Measurements from ENCODE around the gene AR. TPM values are rescaled to one million over a fixed set of nuclear protein-coding genes. Genes with fewer than 3 reads are reported as not detected.

Gene AR
- total and polyA plus RNA-seq, 9 of the 15 experiments (the other 6 are each of a cell fraction or from before 2014, with no cell fraction given): 0.01 to 0.04 (median 0.01) TPM; not detected in 6

DNA sequence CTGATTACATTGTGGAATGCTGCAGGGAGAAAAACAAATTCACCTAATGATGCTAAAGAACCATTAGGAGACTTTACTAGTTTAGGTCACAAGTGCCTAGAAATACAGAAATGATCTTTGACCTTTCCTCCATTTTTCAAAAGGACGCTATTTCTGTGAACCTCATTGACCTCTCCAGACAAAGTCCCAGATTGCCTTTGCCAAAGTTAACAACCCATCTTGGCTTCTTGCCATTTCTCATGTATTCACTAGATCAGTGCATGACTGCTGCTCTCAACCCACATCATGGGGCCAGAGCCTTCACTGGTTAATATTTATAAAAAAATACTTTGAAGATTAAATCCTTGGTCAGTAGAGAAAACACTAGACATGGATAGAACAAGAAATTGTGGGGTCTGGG is 19.9 kb upstream of the AR start (continued):
- no peak for TF ChIP-seq USF2 (CRISPR knock-in tag; IDR thresholded peaks at IDR 0.05)
- TF ChIP-seq ZNF561 (CRISPR knock-in tag; conservative IDR thresholded peaks at IDR 0.05): no peak
- no peak for TF ChIP-seq ZBTB1 (CRISPR knock-in tag; IDR thresholded peaks at IDR 0.05; ENCODE audit: borderline replicate concordance, low read depth)
- TF ChIP-seq SREBF1 (IDR thresholded peaks at IDR 0.05; ENCODE audit: borderline replicate concordance, low read depth, low read length): no peak
- no peak for TF ChIP-seq PHB2 (IDR thresholded peaks at IDR 0.05; ENCODE audit: low read depth)
- no peak for TF ChIP-seq RUNX1 (IDR thresholded peaks at IDR 0.05; ENCODE audit: low read depth)
- TF ChIP-seq ZNF79 (CRISPR knock-in tag; IDR thresholded peaks at IDR 0.05; ENCODE audit: low read depth): no peak
- TF ChIP-seq ESRRA (IDR thresholded peaks at IDR 0.05; ENCODE audit: borderline replicate concordance, low read depth): no peak
- TF ChIP-seq ZBTB33 (CRISPR knock-in tag; IDR thresholded peaks at IDR 0.05): no peak
- no peak for TF ChIP-seq CCAR2 (IDR thresholded peaks at IDR 0.05; ENCODE audit: low read depth, low read length)

All from K562 (cell line).